HEK293T (cell line): ENCODE results near the gene TIAM1.

Source experiments
- CTCF ChIA-PET: fragments of 350-600 bp; formaldehyde crosslinking; extraction: SDS; loops from one replicate; lab custom pipeline; 2021; ENCODE audit warnings: antibody characterized with exemption, inconsistent platforms; lab: Yijun Ruan, JAX
- POLR2A ChIA-PET: fragments of 350-600 bp; formaldehyde crosslinking; extraction: SDS; loops from one replicate; lab custom pipeline; 2020; ENCODE audit warnings: antibody characterized with exemption, inconsistent platforms; lab: Yijun Ruan, JAX
- DNase-seq: peaks from one replicate; pipeline ENCODE4 v3.0.0; 2012; ENCODE audit warnings: mixed read lengths; ENCODE audit errors: extremely low spot score
- ARNT ChIP-seq: fragments of 450-650 bp; IDR thresholded peaks from 2 replicates; pipeline ENCODE4 v1.6.1; 2017; ENCODE audit warnings: mild to moderate bottlenecking
- BHLHE40 ChIP-seq: fragments of 450-650 bp; IDR thresholded peaks from 2 replicates; pipeline ENCODE4 v1.6.1; 2016; ENCODE audit warnings: mild to moderate bottlenecking, moderate library complexity, borderline replicate concordance
- CTBP1 ChIP-seq: fragments of 450-650 bp; IDR thresholded peaks from 2 replicates; pipeline ENCODE4 v1.6.1; 2016; ENCODE audit warnings: borderline replicate concordance
- ELF4 ChIP-seq: fragments of 450-650 bp; IDR thresholded peaks from 2 replicates; pipeline ENCODE4 v1.6.1; 2017; ENCODE audit warnings: antibody characterized with exemption
- FOXA1 ChIP-seq: fragments of 450-650 bp; IDR thresholded peaks from 2 replicates; pipeline ENCODE4 v1.6.1; 2016; ENCODE audit warnings: mild to moderate bottlenecking
- FOXK2 ChIP-seq: fragments of 450-650 bp; IDR thresholded peaks from 2 replicates; pipeline ENCODE4 v1.6.1; 2016; ENCODE audit warnings: mild to moderate bottlenecking
- FOXM1 ChIP-seq: fragments of 450-650 bp; IDR thresholded peaks from 2 replicates; pipeline ENCODE4 v1.6.1; 2017; ENCODE audit warnings: mild to moderate bottlenecking, borderline replicate concordance
- HDGF ChIP-seq: fragments of 450-650 bp; IDR thresholded peaks from 2 replicates; pipeline ENCODE4 v1.6.1; 2017; ENCODE audit warnings: antibody characterized with exemption, borderline replicate concordance
- L3MBTL2 ChIP-seq: fragments of 450-650 bp; conservative IDR thresholded peaks from 2 replicates; pipeline ENCODE4 v1.6.1; 2016; ENCODE audit warnings: mild to moderate bottlenecking
- LEF1 ChIP-seq: fragments of 450-650 bp; IDR thresholded peaks from 2 replicates; pipeline ENCODE4 v1.6.1; 2017; ENCODE audit warnings: mild to moderate bottlenecking, borderline replicate concordance
- NFRKB ChIP-seq: fragments of 450-650 bp; IDR thresholded peaks from 2 replicates; pipeline ENCODE4 v1.6.1; 2016; ENCODE audit warnings: mild to moderate bottlenecking, moderate library complexity
- SP1 ChIP-seq: fragments of 450-650 bp; IDR thresholded peaks from 2 replicates; pipeline ENCODE4 v1.6.1; 2017
- SUZ12 ChIP-seq: fragments of 450-650 bp; IDR thresholded peaks from 2 replicates; pipeline ENCODE4 v1.6.1; 2016; ENCODE audit warnings: mild to moderate bottlenecking
- TARDBP ChIP-seq: fragments of 450-650 bp; IDR thresholded peaks from 2 replicates; pipeline ENCODE4 v1.6.1; 2016
- ZNF384 ChIP-seq: fragments of 450-650 bp; IDR thresholded peaks from 2 replicates; pipeline ENCODE4 v1.6.1; 2016
- TF ChIP-seq, protein P1 (sequence below): fragments of 450-650 bp; IDR thresholded peaks from 2 replicates; pipeline ENCODE4 v1.6.1; 2016

Gene TIAM1

DNA sequence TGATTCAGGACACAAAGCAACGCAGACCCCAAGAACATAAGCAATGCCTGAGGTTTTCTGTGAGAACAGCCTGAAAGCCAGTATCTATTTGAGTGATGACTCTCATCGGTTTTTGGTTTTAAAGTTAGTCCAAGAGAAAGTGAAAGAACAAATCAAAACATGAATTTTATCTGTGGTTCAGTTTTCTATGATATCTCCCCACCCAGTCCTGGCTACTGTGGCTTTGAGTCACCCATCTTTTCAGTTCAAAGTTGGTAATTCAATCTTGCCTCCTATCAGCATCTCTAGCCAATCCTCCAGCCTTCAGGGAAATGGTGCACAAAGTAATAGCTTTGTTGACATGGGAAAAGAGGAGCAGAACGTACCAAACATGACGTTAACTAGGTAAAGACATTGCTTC lies 265.3 kb downstream of the TIAM1 start:
- ChIA-PET POLR2A (no interaction called here), CTCF (interaction anchor here (0.7 kb wide), 1 partner anchor 9 kb away, joined by 3 read pairs; no protein-coding TSS in a partner anchor)
- no peak for DNase-seq
- TF ChIP-seq BHLHE40 = no peak
- TF ChIP-seq NFRKB = no peak
- TF ChIP-seq FOXA1 = no peak
- TF ChIP-seq LEF1 = no peak
- TF ChIP-seq ARNT = no peak
- no peak for TF ChIP-seq ZNF384
- TF ChIP-seq, protein P1, sequence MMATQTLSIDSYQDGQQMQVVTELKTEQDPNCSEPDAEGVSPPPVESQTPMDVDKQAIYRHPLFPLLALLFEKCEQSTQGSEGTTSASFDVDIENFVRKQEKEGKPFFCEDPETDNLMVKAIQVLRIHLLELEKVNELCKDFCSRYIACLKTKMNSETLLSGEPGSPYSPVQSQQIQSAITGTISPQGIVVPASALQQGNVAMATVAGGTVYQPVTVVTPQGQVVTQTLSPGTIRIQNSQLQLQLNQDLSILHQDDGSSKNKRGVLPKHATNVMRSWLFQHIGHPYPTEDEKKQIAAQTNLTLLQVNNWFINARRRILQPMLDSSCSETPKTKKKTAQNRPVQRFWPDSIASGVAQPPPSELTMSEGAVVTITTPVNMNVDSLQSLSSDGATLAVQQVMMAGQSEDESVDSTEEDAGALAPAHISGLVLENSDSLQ = no peak
- TF ChIP-seq FOXK2 = no peak
- TF ChIP-seq TARDBP = no peak

DNA sequence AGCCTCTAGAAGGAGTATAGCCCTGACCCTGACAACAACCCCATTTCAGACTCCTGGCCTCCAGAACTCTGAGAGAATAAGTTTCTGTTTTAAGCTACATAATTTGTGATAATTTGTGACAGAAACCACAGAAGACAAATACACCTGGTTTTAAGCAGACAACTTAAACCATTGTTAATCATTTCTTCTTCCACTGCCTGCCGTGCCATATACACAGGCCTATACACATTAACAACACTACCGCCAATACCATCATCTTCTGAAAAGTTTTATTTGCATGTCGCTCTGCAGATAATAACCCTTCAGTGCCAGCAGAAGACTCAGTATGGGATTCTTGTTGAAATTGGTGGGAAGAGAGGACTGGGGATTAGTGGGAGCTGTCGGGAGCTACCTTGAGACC lies 265.8 kb downstream of the TIAM1 start:
- TF ChIP-seq SUZ12 (no peak), ARNT (no peak), FOXA1 (no peak), TARDBP (no peak), HDGF (no peak), ZNF384 (no peak), ELF4 (no peak), CTBP1 (no peak)
- no peak for DNase-seq
- CTCF ChIA-PET = no interaction called here
- POLR2A ChIA-PET = no interaction called here

DNA sequence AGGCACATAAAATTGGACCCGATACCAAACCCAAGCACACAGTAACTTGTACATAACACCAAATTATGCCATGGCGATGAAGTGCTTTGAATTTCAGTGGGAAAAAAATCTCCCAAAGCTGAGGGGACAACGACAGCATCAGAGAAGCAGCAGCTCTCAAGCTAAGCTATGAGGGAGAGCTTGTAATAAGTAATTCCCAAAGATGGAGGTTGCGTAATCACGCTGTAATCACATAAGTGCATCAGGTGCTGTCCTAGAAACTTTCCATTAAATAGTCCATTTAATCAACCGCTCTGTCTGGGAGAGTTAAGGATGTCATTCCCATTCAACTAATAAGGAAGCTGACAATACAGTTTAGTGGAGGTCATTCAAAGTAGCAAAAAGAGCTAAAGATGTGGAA lies 268.2 kb downstream of the TIAM1 start:
- ChIA-PET CTCF (interaction anchor here (1.0 kb wide), 1 partner anchor 10 kb away, joined by 3 read pairs; no protein-coding TSS in a partner anchor), POLR2A (no interaction called here)
- no peak for DNase-seq
- TF ChIP-seq FOXK2 = no peak
- TF ChIP-seq BHLHE40 = no peak
- TF ChIP-seq L3MBTL2 = no peak
- no peak for TF ChIP-seq FOXA1
- no peak for TF ChIP-seq SUZ12
- TF ChIP-seq, protein P1 = no peak
- TF ChIP-seq LEF1 = no peak
- TF ChIP-seq FOXM1 = no peak
- no peak for TF ChIP-seq NFRKB
- no peak for TF ChIP-seq ZNF384
- TF ChIP-seq TARDBP = no peak
- TF ChIP-seq ARNT = no peak
- no peak for TF ChIP-seq SP1
- no peak for TF ChIP-seq CTBP1
- no peak for TF ChIP-seq HDGF

DNA sequence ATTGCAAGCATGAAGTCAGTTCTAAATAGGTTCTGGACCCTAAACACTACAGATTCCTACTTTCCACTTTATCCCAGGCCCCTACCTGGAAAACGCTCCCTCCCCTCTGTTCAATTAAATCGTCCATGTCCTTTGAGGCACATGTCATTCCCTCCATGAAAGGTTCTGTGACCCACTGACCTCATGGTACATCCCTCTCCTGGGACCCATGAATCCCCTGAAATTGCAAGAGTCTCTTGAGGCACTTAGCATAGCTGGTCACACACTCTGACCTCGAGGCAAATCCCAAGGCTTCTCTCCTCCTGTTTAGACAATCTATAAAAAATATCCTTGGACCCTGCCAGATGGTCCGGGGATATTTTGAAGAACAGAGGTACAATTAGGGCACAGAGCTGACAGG lies 271.5 kb downstream of the TIAM1 start:
- ChIA-PET POLR2A (no interaction called here), CTCF (interaction anchor here (0.6 kb wide), 1 partner anchor 274 kb away, joined by 3 read pairs; no protein-coding TSS in a partner anchor)
- no peak for DNase-seq
- TF ChIP-seq FOXK2 (no peak), FOXM1 (no peak), CTBP1 (no peak), NFRKB (no peak), ELF4 (no peak)
